Caco-2 (cell line): ENCODE measurements around the gene IDH2. TPM values are rescaled to one million over a fixed set of nuclear protein-coding genes. Genes with fewer than 3 reads are reported as not detected.

Experiments
- BruUV-seq: library from RNA; stranded (reverse); fragments of 400-500 nt; replicated peaks from 2 replicates; lab custom pipeline; 2021; lab: Mats Ljungman, UMichigan
- CTCF ChIA-PET: fragments of 300-600 bp; sonication (Branson Sonifier 250); formaldehyde crosslinking; loops from one replicate; lab custom pipeline; 2022; ENCODE audit warnings: antibody characterized with exemption; lab: Charles Lee
- POLR2A ChIA-PET: fragments of 300-600 bp; sonication (Branson Sonifier 250); formaldehyde crosslinking; loops from one replicate; lab custom pipeline; 2022; ENCODE audit warnings: antibody characterized with exemption; lab: Charles Lee
- DNase-seq, 2 experiments: peaks; one replicate each; pipeline versions ENCODE4 v3.0.0 to v3.0.0-alpha.2; 2020 to 2022
- H3K27me3 ChIP-seq: replicated peaks from 2 replicates; pipeline ENCODE4 v1.6.0; 2011; ENCODE audit warnings: low read length; ENCODE audit not compliant: control insufficient read depth, insufficient read depth
- H3K36me3 ChIP-seq: 2 replicates; pipeline ENCODE4 v1.5.1; 2011; ENCODE audit warnings: low read length; ENCODE audit not compliant: control insufficient read depth, insufficient read depth
- H3K4me1 ChIP-seq: fragments of 250-450 bp; sonication (Bioruptor Pico); 2 replicates; pipeline ENCODE4 v1.5.1; 2020; ENCODE audit warnings: mild to moderate bottlenecking
- H3K4me3 ChIP-seq: 2 replicates; pipeline ENCODE4 v1.5.1; 2011; ENCODE audit warnings: low read depth, mild to moderate bottlenecking, control low read depth, low read length
- H3K9me3 ChIP-seq: fragments of 250-450 bp; sonication (Bioruptor Pico); 2 replicates; pipeline ENCODE4 v1.5.1; 2020; ENCODE audit warnings: mild to moderate bottlenecking, moderate library complexity
- H3K27ac Mint-ChIP-seq: one replicate; pipeline ENCODE4 v1.8.0; 2022; ENCODE audit warnings: mixed read lengths; ENCODE audit not compliant: unreplicated experiment
- H3K27me3 Mint-ChIP-seq: one replicate; pipeline ENCODE4 v1.8.0; 2022; ENCODE audit warnings: mixed read lengths; ENCODE audit not compliant: insufficient read depth, unreplicated experiment
- H3K36me3 Mint-ChIP-seq: one replicate; pipeline ENCODE4 v1.8.0; 2022; ENCODE audit warnings: mild to moderate bottlenecking, mixed read lengths; ENCODE audit not compliant: insufficient read depth, unreplicated experiment
- H3K4me1 Mint-ChIP-seq: one replicate; pipeline ENCODE4 v1.8.0; 2022; ENCODE audit warnings: low read depth, mixed read lengths; ENCODE audit not compliant: unreplicated experiment
- H3K4me3 Mint-ChIP-seq: one replicate; pipeline ENCODE4 v1.8.0; 2022; ENCODE audit warnings: mild to moderate bottlenecking, moderate library complexity, mixed read lengths; ENCODE audit not compliant: unreplicated experiment
- H3K9me3 Mint-ChIP-seq: one replicate; pipeline ENCODE4 v1.8.0; 2022; ENCODE audit warnings: mixed read lengths; ENCODE audit not compliant: unreplicated experiment
- intact Hi-C: fragments of 100-400 bp; cut with micrococcal nuclease; formaldehyde crosslinking; loops from one replicate; pipeline ENCODE4 v1.10.0; 2022; ENCODE audit not compliant: unreplicated experiment
- total RNA-seq: library from RNA; stranded (reverse); gene quantifications from 2 replicates; pipeline ENCODE4 v1.2.3, GENCODE V29; 2022
- TF ChIP-seq, protein P1 (sequence below), 2 experiments: fragments of 200-600 bp in 1 of 2; IDR thresholded peaks; 1 replicate in 1 of 2; 2 replicates in 1 of 2; pipeline versions ENCODE4 v1.5.1 to v1.8.0; 2011 to 2022; ENCODE audit warnings: antibody characterized with exemption in 1 of 2, control low read depth in 1 of 2, inconsistent platforms in 1 of 2, low read depth in 1 of 2, low read length in 1 of 2, mild to moderate bottlenecking in 1 of 2, moderate library complexity in 1 of 2; ENCODE audit not compliant: insufficient read depth in 1 of 2, severe bottlenecking in 1 of 2, unreplicated experiment in 1 of 2

The IDH2 gene
- total RNA-seq, 1 experiment from 2014 or later = 28.7 TPM

DNA sequence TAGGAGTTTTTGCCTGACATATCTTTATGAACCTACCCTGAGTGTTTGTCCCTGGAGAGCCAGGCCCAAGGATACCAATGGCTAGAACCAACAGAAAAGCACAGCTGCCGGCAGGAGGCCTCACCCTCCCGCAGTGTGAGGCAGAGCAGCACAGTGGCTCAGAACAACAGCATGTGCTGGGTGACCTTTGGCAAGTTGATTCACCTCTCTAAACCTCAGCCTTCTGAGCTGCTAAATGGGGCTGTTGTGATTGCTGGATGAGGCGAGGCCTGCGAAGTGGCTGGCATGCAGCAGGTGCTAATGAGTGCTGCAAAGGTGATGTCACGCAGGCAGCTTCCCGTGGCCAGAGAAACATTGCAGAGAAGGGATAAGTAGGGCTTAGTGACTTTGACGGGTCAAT is 23.3 kb downstream of the IDH2 start:
- Mint-ChIP-seq H3K9me3 (no peaks in the 10 kb centered on the region), H3K4me1 (peaks cover 14% of the 10 kb centered on the region), H3K27me3 (no peaks in the 10 kb centered on the region), H3K4me3 (no peak overlapping the region), H3K36me3 (peaks cover 15% of the 10 kb centered on the region), H3K27ac (no peak overlapping the region)
- Histone ChIP-seq H3K4me1 (peaks cover 15% of the 10 kb centered on the region), H3K9me3 (no peaks in the 10 kb centered on the region), H3K4me3 (no peak overlapping the region), H3K36me3 (no peaks in the 10 kb centered on the region), H3K27me3 (no peaks in the 10 kb centered on the region)
- no TSS peak for BruUV-seq
- no peak for DNase-seq
- intact Hi-C loops = loop anchor here (5.0 kb wide), 1 partner anchor 77 kb away; the partner anchor contains the start of gene ZNF710
- TF ChIP-seq, protein P1, sequence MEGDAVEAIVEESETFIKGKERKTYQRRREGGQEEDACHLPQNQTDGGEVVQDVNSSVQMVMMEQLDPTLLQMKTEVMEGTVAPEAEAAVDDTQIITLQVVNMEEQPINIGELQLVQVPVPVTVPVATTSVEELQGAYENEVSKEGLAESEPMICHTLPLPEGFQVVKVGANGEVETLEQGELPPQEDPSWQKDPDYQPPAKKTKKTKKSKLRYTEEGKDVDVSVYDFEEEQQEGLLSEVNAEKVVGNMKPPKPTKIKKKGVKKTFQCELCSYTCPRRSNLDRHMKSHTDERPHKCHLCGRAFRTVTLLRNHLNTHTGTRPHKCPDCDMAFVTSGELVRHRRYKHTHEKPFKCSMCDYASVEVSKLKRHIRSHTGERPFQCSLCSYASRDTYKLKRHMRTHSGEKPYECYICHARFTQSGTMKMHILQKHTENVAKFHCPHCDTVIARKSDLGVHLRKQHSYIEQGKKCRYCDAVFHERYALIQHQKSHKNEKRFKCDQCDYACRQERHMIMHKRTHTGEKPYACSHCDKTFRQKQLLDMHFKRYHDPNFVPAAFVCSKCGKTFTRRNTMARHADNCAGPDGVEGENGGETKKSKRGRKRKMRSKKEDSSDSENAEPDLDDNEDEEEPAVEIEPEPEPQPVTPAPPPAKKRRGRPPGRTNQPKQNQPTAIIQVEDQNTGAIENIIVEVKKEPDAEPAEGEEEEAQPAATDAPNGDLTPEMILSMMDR (IDR thresholded peaks at IDR 0.05; ENCODE audit: insufficient read depth in 1 of 2, low read depth in 1 of 2, low read length in 1 of 2, severe bottlenecking in 1 of 2, unreplicated experiment in 1 of 2) = no peak
- ChIA-PET POLR2A (interaction anchor here (0.6 kb wide), 1 partner anchor 98 kb away, joined by 3 read pairs; no protein-coding TSS in a partner anchor), CTCF (interaction anchor here (0.6 kb wide), 1 partner anchor 9 kb away, joined by 3 read pairs; no protein-coding TSS in a partner anchor)

DNA sequence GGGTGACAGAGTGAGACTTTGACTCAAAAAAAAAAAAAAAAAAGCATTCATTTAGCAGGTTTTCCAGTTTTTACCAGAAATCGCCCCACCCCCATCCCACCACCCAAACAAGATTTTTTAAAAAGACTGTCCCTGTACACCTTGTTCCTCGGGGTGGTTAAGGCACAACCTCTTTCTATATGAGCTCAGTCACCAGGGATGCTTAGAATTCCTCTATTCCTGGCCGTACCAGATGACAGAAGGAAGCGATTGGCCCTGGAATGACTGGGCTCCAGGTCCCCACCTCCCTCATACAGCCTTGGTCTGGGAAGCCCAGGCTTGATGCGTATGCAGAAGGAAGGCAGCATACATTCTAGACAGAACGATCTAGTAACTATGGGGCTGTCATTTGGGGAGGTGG is 25.6 kb downstream of the IDH2 start:
- no peak for DNase-seq
- no peak overlapping the region for H3K4me3 Mint-ChIP-seq
- H3K27ac Mint-ChIP-seq = no peak overlapping the region
- H3K9me3 Mint-ChIP-seq = no peaks in the 10 kb centered on the region
- H3K36me3 ChIP-seq = no peaks in the 10 kb centered on the region
- CTCF ChIA-PET = interaction anchor here (0.7 to 1.7 kb wide), 2 partner anchors 157 to 166 kb away, joined by 3 to 6 read pairs; partner anchors contain the start of genes CIB1 and GDPGP1
- no TSS peak for BruUV-seq
- TF ChIP-seq, protein P1 (IDR thresholded peaks at IDR 0.05; ENCODE audit: insufficient read depth in 1 of 2, low read depth in 1 of 2, low read length in 1 of 2, severe bottlenecking in 1 of 2, unreplicated experiment in 1 of 2) = no peak
- peaks cover 15% of the 10 kb centered on the region for H3K4me1 ChIP-seq
- no peak overlapping the region for H3K4me3 ChIP-seq
- H3K36me3 Mint-ChIP-seq = peaks cover 20% of the 10 kb centered on the region
- no peaks in the 10 kb centered on the region for H3K27me3 Mint-ChIP-seq
- H3K4me1 Mint-ChIP-seq = peaks cover 14% of the 10 kb centered on the region
- intact Hi-C loops = loop anchor here (5.0 kb wide), 1 partner anchor 74 kb away; the partner anchor contains the start of gene ZNF710
- H3K27me3 ChIP-seq = no peaks in the 10 kb centered on the region
- POLR2A ChIA-PET = interaction anchor here (0.5 kb wide), 1 partner anchor 75 kb away, joined by 4 read pairs; no protein-coding TSS in a partner anchor
- H3K9me3 ChIP-seq = no peaks in the 10 kb centered on the region

DNA sequence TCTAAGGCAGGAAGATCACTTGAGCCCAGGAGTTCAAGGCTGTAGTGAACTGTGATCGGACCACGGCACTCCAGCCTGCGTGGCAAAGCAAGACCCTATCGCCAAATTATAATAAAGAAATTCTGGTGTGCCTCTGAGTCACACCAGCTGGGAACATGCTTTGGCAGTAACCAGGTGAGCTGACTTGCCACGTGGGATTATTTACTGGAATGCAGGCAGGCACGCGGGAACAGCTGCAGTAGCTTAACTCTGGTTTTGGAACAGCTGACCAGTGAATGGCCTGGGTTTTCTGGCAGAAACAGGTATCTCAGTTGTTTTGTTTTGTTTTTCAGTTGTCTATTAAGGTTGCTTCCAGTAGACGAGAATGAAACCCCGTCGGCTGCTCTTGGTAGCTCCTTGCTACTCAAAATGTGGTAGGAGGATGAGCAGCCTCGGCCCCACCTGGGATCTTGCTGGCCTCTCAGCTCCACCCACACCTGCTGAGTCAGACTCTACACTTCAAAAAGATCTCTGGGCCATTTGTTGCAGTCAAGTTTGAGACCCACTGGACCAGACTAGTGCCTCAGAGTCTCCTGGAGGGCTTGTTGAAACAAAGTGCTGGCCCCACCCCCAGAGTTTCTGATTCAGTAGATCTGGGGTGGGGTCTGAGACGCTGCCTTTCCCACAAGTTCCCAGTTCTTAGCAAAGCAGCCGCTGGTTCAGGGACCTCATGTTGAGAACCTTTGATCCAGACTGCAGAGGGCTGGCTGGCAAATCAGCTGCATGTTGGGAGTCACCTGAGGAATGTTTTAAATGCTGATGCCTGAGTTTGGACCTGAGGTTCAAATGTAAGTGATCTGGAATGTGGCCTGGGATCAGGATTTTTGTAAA is 26.6 kb downstream of the IDH2 start:
- DNase-seq = peak; percentile 65 to 69
- ChIA-PET CTCF (interaction anchor here (0.8 to 1.7 kb wide), 6 partner anchors 9 to 177 kb away, joined by 3 to 6 read pairs (median 4); partner anchors contain the start of genes CIB1, GDPGP1 and IDH2), POLR2A (interaction anchor here (0.6 kb wide), 3 partner anchors 162 to 182 kb away, joined by 3 to 4 read pairs (median 4); partner anchors contain the start of genes AP3S2 and ARPIN)
- Mint-ChIP-seq H3K27ac (peak overlapping the region; percentile 80), H3K4me1 (peaks cover 14% of the 10 kb centered on the region), H3K9me3 (no peaks in the 10 kb centered on the region), H3K4me3 (peak overlapping the region; percentile 38), H3K36me3 (peaks cover 16% of the 10 kb centered on the region), H3K27me3 (no peaks in the 10 kb centered on the region)
- H3K4me3 ChIP-seq = no peak overlapping the region
- no peaks in the 10 kb centered on the region for H3K9me3 ChIP-seq
- intact Hi-C loops = loop anchor here (5.0 kb wide), 1 partner anchor 73 kb away; the partner anchor contains the start of gene ZNF710
- no peaks in the 10 kb centered on the region for H3K27me3 ChIP-seq
- TF ChIP-seq, protein P1 (IDR thresholded peaks at IDR 0.05; ENCODE audit: insufficient read depth in 1 of 2, low read depth in 1 of 2, low read length in 1 of 2, severe bottlenecking in 1 of 2, unreplicated experiment in 1 of 2) = no peak
- peaks cover 15% of the 10 kb centered on the region for H3K4me1 ChIP-seq
- BruUV-seq = TSS peak; percentile 39
- H3K36me3 ChIP-seq = no peaks in the 10 kb centered on the region
